Activated CD4-positive, alpha-beta T cell treated with anti-CD3 and anti-CD28 coated beads, Interleukin-2, Interleukin-4, amounts not matched to agents 100 ng/mL and 50 ng/mL, durations not matched to agents 16 hours and 8 hours (primary cell): Measurements from ENCODE around the gene CLNK.

ENCODE experiments used
- DNase-seq: peaks from one replicate; pipeline ENCODE4 v3.0.0-alpha.2; 2020; ENCODE audit warnings: low spot score

The CLNK gene

GRCh38 chr4:10612476-10612875, 72.1 kb downstream of the CLNK start:
- DNase-seq: no peak

GRCh38 chr4:10611673-10612072, 72.9 kb downstream of the CLNK start:
- no peak for DNase-seq

- DNase-seq: no peak
Measured at GRCh38 chr4:10608501-10609219, 75.9 kb downstream of the CLNK start.

GRCh38 chr4:10607206-10607605, 77.4 kb downstream of the CLNK start:
- DNase-seq: no peak

- DNase-seq: no peak
Measured at GRCh38 chr4:10606483-10607155, 77.9 kb downstream of the CLNK start.

GRCh38 chr4:10605746-10606482, 78.7 kb downstream of the CLNK start:
- DNase-seq: no peak

- DNase-seq: no peak
Measured at GRCh38 chr4:10605031-10605430, 79.5 kb downstream of the CLNK start.

- DNase-seq: no peak
Measured at GRCh38 chr4:10599574-10599973, 85.0 kb downstream of the CLNK start.

GRCh38 chr4:10598829-10599228, 85.7 kb downstream of the CLNK start:
- no peak for DNase-seq

- DNase-seq: no peak
Measured at GRCh38 chr4:10596586-10597290, 87.8 kb downstream of the CLNK start.

GRCh38 chr4:10593130-10593529, 91.4 kb downstream of the CLNK start:
- DNase-seq: no peak

GRCh38 chr4:10590896-10591295, 93.7 kb downstream of the CLNK start:
- no peak for DNase-seq

- no peak for DNase-seq
Measured at GRCh38 chr4:10589799-10590198, 94.8 kb downstream of the CLNK start.

GRCh38 chr4:10589321-10589720, 95.2 kb downstream of the CLNK start:
- no peak for DNase-seq

GRCh38 chr4:10587697-10588096, 96.9 kb downstream of the CLNK start:
- DNase-seq: peak; percentile 12

GRCh38 chr4:10587296-10587695, 97.3 kb downstream of the CLNK start:
- DNase-seq: no peak

GRCh38 chr4:10584042-10584441, 100.5 kb downstream of the CLNK start:
- DNase-seq: no peak

- no peak for DNase-seq
Measured at GRCh38 chr4:10582951-10583350, 101.6 kb downstream of the CLNK start.

GRCh38 chr4:10582059-10582686, 102.4 kb downstream of the CLNK start:
- peak; percentile 15 for DNase-seq

- no peak for DNase-seq
Measured at GRCh38 chr4:10581022-10581421, 103.5 kb downstream of the CLNK start.

GRCh38 chr4:10579648-10580047, 104.9 kb downstream of the CLNK start:
- DNase-seq: no peak
